HG02973 (cell line): ENCODE data around the gene GABBR2.
A peak's percentile ranks its signal among the peaks of the same experiment; 100 is the strongest.
"Not testable (repeated sequence)": the region's sequence is repeated elsewhere in the genome, so short reads cannot be mapped to it uniquely, and the experiment has no call there.

Experiments used
- ATAC-seq: cut with Tn5 transposase; IDR thresholded peaks from one replicate; pipeline ENCODE4 v1.9.1; 2021; ENCODE audit warnings: moderate library complexity; ENCODE audit not compliant: unreplicated experiment

Gene GABBR2

GRCh38 chr9:98597236-98597771 lies 111.4 kb downstream of the GABBR2 start:
- no peak for ATAC-seq

- no peak for ATAC-seq
These were observed 112.2 kb downstream of the GABBR2 start for GRCh38 chr9:98596486-98596885.

- ATAC-seq: no peak
These were observed 114.1 kb downstream of the GABBR2 start for GRCh38 chr9:98594546-98595160.

- no peak for ATAC-seq
These were observed 115.1 kb downstream of the GABBR2 start for GRCh38 chr9:98593354-98594253.

GRCh38 chr9:98591696-98592095 lies 117.0 kb downstream of the GABBR2 start:
- no peak for ATAC-seq

- no peak for ATAC-seq
These were observed 118.6 kb downstream of the GABBR2 start for GRCh38 chr9:98590101-98590500.

- no peak for ATAC-seq
These were observed 119.6 kb downstream of the GABBR2 start for GRCh38 chr9:98589102-98589501.

- ATAC-seq: not testable (repeated sequence)
These were observed 123.8 kb downstream of the GABBR2 start for GRCh38 chr9:98584853-98585438.

GRCh38 chr9:98584059-98584458 lies 124.7 kb downstream of the GABBR2 start:
- ATAC-seq: peak; percentile 51

GRCh38 chr9:98583417-98583816 lies 125.3 kb downstream of the GABBR2 start:
- no peak for ATAC-seq

- no peak for ATAC-seq
These were observed 127.8 kb downstream of the GABBR2 start for GRCh38 chr9:98580956-98581355.

GRCh38 chr9:98579700-98580099 lies 129.0 kb downstream of the GABBR2 start:
- ATAC-seq: no peak

- no peak for ATAC-seq
These were observed 131.3 kb downstream of the GABBR2 start for GRCh38 chr9:98577446-98577845.

- ATAC-seq: no peak
These were observed 131.9 kb downstream of the GABBR2 start for GRCh38 chr9:98576859-98577258.

- ATAC-seq: peak; percentile 20
These were observed 132.4 kb downstream of the GABBR2 start for GRCh38 chr9:98576354-98576753.

- ATAC-seq: peak; percentile 78
These were observed 133.1 kb downstream of the GABBR2 start for GRCh38 chr9:98575379-98576346.

GRCh38 chr9:98573749-98574278 lies 134.9 kb downstream of the GABBR2 start:
- no peak for ATAC-seq

- no peak for ATAC-seq
These were observed 135.9 kb downstream of the GABBR2 start for GRCh38 chr9:98572796-98573195.

- no peak for ATAC-seq
These were observed 136.6 kb downstream of the GABBR2 start for GRCh38 chr9:98572054-98572627.

- ATAC-seq: no peak
These were observed 137.1 kb downstream of the GABBR2 start for GRCh38 chr9:98571643-98572042.
